HepG2 (cell line): ENCODE data around the gene PXDC1. TPM values are rescaled to one million over a fixed set of nuclear protein-coding genes. Genes with fewer than 3 reads are reported as not detected.

Experiments used
- MAFG ChIP-seq: sonication (generic); formaldehyde crosslinking; IDR thresholded peaks from 2 replicates; pipeline ENCODE4 v1.5.1; 2020; ENCODE audit warnings: mild to moderate bottlenecking, missing genetic modification reagents
- MBD4 ChIP-seq: IDR thresholded peaks from 2 replicates; pipeline ENCODE4 v1.6.1; 2012; ENCODE audit warnings: low read length, inconsistent platforms, borderline replicate concordance
- RELA ChIP-seq: sonication (generic); formaldehyde crosslinking; IDR thresholded peaks from 2 replicates; pipeline ENCODE4 v1.4.0; 2020; ENCODE audit warnings: missing genetic modification reagents
- THAP11 ChIP-seq: IDR thresholded peaks from 2 replicates; pipeline ENCODE4 v1.6.1; 2016; ENCODE audit warnings: missing biosample characterization, missing genetic modification reagents
- TRIM24 ChIP-seq: sonication (generic); formaldehyde crosslinking; IDR thresholded peaks from 2 replicates; pipeline ENCODE4 v1.8.0; 2022; ENCODE audit warnings: mild to moderate bottlenecking, missing genetic modification reagents
- ZBTB38 ChIP-seq: sonication (generic); formaldehyde crosslinking; IDR thresholded peaks from 2 replicates; pipeline ENCODE4 v1.5.1; 2020; ENCODE audit warnings: mild to moderate bottlenecking, missing genetic modification reagents
- ZFP82 ChIP-seq: sonication (generic); formaldehyde crosslinking; IDR thresholded peaks from 2 replicates; pipeline ENCODE4 v1.5.1; 2020; ENCODE audit warnings: mild to moderate bottlenecking, missing genetic modification reagents, borderline replicate concordance
- ZNF367 ChIP-seq: sonication (generic); formaldehyde crosslinking; IDR thresholded peaks from 2 replicates; pipeline ENCODE4 v1.4.0; 2020; ENCODE audit warnings: missing genetic modification reagents, borderline replicate concordance
- ZNF660 ChIP-seq: sonication (generic); formaldehyde crosslinking; IDR thresholded peaks from 2 replicates; pipeline ENCODE4 v1.5.1; 2020; ENCODE audit warnings: mild to moderate bottlenecking, low read depth, missing genetic modification reagents, borderline replicate concordance
- ZNF670 ChIP-seq: sonication (generic); formaldehyde crosslinking; IDR thresholded peaks from 2 replicates; pipeline ENCODE4 v1.8.0; 2022; ENCODE audit warnings: mild to moderate bottlenecking, missing genetic modification reagents, borderline replicate concordance
- ZNF775 ChIP-seq: sonication (generic); formaldehyde crosslinking; IDR thresholded peaks from 2 replicates; pipeline ENCODE4 v1.4.0; 2020; ENCODE audit warnings: missing genetic modification reagents, mild to moderate bottlenecking, moderate library complexity, borderline replicate concordance
- polyA plus RNA-seq, 8 experiments: library from polyadenylated mRNA; depleted of rRNA in 3 of 8; stranded (reverse) in 7 of 8; unstranded in 1 of 8; fragments of >200 nt; fragmentation: Illumina TruSeq in 4 of 8; extraction: Trizol in 4 of 8; gene quantifications; 2 replicates each; pipeline versions ENCODE4 v1.2.1 to v1.2.3, GENCODE V29; 2011 to 2016; ENCODE audit warnings: low read depth in 4 of 8, missing spikeins in 1 of 8, mixed read lengths in 1 of 8; ENCODE audit not compliant: insufficient read depth in 1 of 8
- total RNA-seq, 5 experiments: library from RNA; depleted of rRNA; stranded (reverse); fragments of >200 nt; fragmentation: Illumina TruSeq; extraction: Trizol; gene quantifications; 2 replicates each; pipeline ENCODE4 v1.2.3, GENCODE V29; 2016; ENCODE audit warnings: low read depth in 1 of 5
- TF ChIP-seq, protein P1 (sequence below): sonication (generic); formaldehyde crosslinking; IDR thresholded peaks from 2 replicates; pipeline ENCODE4 v1.4.0; 2020; ENCODE audit warnings: mild to moderate bottlenecking, missing genetic modification reagents
- TF ChIP-seq, protein P2 (sequence below): IDR thresholded peaks from 2 replicates; pipeline ENCODE4 v1.6.1; 2012; ENCODE audit warnings: low read depth, low read length, improper control_type of control experiment
- TF ChIP-seq, protein P3 (sequence below): sonication (generic); formaldehyde crosslinking; IDR thresholded peaks from 2 replicates; pipeline ENCODE4 v1.8.0; 2022; ENCODE audit warnings: missing genetic modification reagents, low read depth, mild to moderate bottlenecking, borderline replicate concordance
- TF ChIP-seq, protein P4 (sequence below): sonication (generic); formaldehyde crosslinking; IDR thresholded peaks from 2 replicates; pipeline ENCODE4 v1.8.1; 2023; ENCODE audit warnings: missing genetic modification reagents, mild to moderate bottlenecking, borderline replicate concordance
- TF ChIP-seq, protein P5 (sequence below), 2 experiments: sonication (generic) in 1 of 2; formaldehyde crosslinking in 1 of 2; IDR thresholded peaks; 2 replicates each; pipeline versions ENCODE4 v1.4.0 to v1.6.1; 2018 to 2020; ENCODE audit warnings: missing genetic modification reagents in 2 of 2, borderline replicate concordance in 1 of 2, low read depth in 1 of 2, mild to moderate bottlenecking in 1 of 2, missing biosample characterization in 1 of 2
- TF ChIP-seq, protein P6 (sequence below), 2 experiments: sonication (generic) in 1 of 2; formaldehyde crosslinking in 1 of 2; IDR thresholded peaks; 2 replicates each; pipeline versions ENCODE4 v1.5.1 to v1.6.1; 2011 to 2020; ENCODE audit warnings: borderline replicate concordance in 1 of 2, low read depth in 1 of 2, low read length in 1 of 2, mild to moderate bottlenecking in 1 of 2, missing genetic modification reagents in 1 of 2, moderate library complexity in 1 of 2

Gene PXDC1
- total and polyA plus RNA-seq, 2 of the 13 experiments (the other 11 are each of a cell fraction or from before 2014, with no cell fraction given): 32.4 to 34.7 TPM

DNA sequence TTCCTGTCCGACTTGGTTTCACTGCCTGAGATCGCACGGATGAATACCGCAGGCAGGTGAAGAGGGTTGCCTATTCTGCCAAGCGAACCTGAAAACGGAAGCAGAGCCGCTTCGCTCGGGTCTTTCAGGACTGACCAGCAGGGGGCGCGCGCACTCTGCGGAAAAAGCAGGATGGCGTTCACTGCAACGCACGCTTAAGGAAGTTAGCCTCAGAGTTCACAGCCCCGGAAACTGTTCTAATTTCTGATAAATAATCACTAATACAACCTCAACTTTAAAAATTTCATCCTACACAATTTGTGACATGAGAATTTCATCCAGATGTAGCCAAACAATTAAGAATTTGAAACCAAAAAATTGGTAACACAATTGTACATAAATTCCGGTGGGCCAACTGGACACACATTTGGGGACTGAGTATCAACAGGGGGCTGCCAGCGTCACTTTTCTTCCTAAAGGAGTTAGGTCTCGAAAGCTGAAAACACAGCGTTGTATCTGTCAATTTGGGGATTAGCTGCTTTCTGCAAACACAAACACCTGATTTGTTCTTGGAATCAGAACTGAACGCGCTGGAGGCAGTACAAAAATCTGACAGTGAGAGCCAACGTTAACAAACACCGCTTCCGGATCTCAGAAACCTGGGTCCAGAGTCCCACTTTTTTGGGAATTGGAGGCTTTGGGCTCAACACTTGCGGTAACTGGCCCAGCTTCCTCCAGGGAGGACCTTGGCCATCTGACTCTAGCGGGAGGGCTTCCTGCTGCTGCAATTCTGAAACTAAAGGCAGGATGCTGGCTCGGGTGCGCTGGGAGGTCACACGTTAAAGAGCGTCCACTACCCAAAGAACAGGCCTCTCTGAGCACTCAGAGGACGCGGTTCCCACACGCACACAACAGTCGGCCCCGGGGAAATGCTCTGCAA, 8.8 kb downstream of the PXDC1 start (continued):
- TF ChIP-seq ZBTB38 (CRISPR knock-in tag) (peak; percentile 54), ZNF367 (CRISPR knock-in tag) (no peak), MAFG (CRISPR knock-in tag) (no peak), TRIM24 (CRISPR knock-in tag) (no peak), THAP11 (peak; percentile 65), ZFP82 (CRISPR knock-in tag) (no peak), ZNF660 (CRISPR knock-in tag) (no peak), ZNF775 (CRISPR knock-in tag) (no peak), RELA (CRISPR knock-in tag) (0 out of 2 replicates have a peak, but pooled peaks have one; percentile 32), MBD4 (no peak), ZNF670 (no peak)
- TF ChIP-seq, protein P1, sequence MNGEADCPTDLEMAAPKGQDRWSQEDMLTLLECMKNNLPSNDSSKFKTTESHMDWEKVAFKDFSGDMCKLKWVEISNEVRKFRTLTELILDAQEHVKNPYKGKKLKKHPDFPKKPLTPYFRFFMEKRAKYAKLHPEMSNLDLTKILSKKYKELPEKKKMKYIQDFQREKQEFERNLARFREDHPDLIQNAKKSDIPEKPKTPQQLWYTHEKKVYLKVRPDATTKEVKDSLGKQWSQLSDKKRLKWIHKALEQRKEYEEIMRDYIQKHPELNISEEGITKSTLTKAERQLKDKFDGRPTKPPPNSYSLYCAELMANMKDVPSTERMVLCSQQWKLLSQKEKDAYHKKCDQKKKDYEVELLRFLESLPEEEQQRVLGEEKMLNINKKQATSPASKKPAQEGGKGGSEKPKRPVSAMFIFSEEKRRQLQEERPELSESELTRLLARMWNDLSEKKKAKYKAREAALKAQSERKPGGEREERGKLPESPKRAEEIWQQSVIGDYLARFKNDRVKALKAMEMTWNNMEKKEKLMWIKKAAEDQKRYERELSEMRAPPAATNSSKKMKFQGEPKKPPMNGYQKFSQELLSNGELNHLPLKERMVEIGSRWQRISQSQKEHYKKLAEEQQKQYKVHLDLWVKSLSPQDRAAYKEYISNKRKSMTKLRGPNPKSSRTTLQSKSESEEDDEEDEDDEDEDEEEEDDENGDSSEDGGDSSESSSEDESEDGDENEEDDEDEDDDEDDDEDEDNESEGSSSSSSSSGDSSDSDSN: peak; percentile 61
- TF ChIP-seq, protein P2, sequence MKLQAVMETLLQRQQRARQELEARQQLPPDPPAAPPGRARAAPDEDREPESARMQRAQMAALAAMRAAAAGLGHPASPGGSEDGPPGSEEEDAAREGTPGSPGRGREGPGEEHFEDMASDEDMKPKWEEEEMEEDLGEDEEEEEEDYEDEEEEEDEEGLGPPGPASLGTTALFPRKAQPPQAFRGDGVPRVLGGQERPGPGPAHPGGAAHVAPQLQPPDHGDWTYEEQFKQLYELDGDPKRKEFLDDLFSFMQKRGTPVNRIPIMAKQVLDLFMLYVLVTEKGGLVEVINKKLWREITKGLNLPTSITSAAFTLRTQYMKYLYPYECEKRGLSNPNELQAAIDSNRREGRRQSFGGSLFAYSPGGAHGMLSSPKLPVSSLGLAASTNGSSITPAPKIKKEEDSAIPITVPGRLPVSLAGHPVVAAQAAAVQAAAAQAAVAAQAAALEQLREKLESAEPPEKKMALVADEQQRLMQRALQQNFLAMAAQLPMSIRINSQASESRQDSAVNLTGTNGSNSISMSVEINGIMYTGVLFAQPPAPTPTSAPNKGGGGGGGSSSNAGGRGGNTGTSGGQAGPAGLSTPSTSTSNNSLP: no peak
- TF ChIP-seq, protein P3, sequence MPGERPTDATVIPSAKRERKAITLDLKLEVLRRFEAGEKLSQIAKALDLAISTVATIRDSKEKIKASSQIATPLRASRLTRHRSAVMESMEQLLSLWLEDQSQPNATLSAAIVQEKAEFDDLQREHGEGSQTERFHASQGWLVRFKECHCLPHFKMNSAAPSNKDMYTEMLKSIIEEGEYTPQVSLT: no peak
- TF ChIP-seq, protein P4, sequence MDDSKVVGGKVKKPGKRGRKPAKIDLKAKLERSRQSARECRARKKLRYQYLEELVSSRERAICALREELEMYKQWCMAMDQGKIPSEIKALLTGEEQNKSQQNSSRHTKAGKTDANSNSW (CRISPR knock-in tag): no peak
- TF ChIP-seq, protein P5, sequence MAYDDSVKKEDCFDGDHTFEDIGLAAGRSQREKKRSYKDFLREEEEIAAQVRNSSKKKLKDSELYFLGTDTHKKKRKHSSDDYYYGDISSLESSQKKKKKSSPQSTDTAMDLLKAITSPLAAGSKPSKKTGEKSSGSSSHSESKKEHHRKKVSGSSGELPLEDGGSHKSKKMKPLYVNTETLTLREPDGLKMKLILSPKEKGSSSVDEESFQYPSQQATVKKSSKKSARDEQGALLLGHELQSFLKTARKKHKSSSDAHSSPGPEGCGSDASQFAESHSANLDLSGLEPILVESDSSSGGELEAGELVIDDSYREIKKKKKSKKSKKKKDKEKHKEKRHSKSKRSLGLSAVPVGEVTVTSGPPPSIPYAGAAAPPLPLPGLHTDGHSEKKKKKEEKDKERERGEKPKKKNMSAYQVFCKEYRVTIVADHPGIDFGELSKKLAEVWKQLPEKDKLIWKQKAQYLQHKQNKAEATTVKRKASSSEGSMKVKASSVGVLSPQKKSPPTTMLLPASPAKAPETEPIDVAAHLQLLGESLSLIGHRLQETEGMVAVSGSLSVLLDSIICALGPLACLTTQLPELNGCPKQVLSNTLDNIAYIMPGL (CRISPR knock-in tag; IDR thresholded peaks at IDR 0.05; ENCODE audit: borderline replicate concordance in 1 of 2, low read depth in 1 of 2): peak; percentile 62 to 81
- TF ChIP-seq, protein P6, sequence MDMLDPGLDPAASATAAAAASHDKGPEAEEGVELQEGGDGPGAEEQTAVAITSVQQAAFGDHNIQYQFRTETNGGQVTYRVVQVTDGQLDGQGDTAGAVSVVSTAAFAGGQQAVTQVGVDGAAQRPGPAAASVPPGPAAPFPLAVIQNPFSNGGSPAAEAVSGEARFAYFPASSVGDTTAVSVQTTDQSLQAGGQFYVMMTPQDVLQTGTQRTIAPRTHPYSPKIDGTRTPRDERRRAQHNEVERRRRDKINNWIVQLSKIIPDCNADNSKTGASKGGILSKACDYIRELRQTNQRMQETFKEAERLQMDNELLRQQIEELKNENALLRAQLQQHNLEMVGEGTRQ (IDR thresholded peaks at IDR 0.05; ENCODE audit: low read depth, low read length): no peak
- TF ChIP-seq, protein P6 (CRISPR knock-in tag; IDR thresholded peaks at IDR 0.05; ENCODE audit: borderline replicate concordance): no peak
